NCI-H1105 (cell line): Measurements from ENCODE around the gene TSSK1B.
"Not testable (repeated sequence)": the region's sequence is repeated elsewhere in the genome, so short reads cannot be mapped to it uniquely, and the experiment has no call there.

ENCODE experiments used
- DNase-seq: peaks from one replicate; lab custom pipeline; 2025; lab: John Stamatoyannopoulos, UW

Gene TSSK1B

GRCh38 chr5:113434889-113435288, at the start of gene TSSK1B:
Gene TSSK1B, minus strand, starts transcription at chr5:113434989. Its CDS starts 150 bp downstream, at chr5:113434839.
- DNase-seq: no peak

- no peak for DNase-seq
Observed at GRCh38 chr5:113480243-113480642, 45.5 kb upstream of the TSSK1B start.

- no peak for DNase-seq
Observed at GRCh38 chr5:113478691-113479090, 43.9 kb upstream of the TSSK1B start.

GRCh38 chr5:113474100-113474728, 39.4 kb upstream of the TSSK1B start:
- no peak for DNase-seq

- no peak for DNase-seq
Observed at GRCh38 chr5:113463032-113463431, 28.2 kb upstream of the TSSK1B start.

GRCh38 chr5:113457106-113457505, 22.3 kb upstream of the TSSK1B start:
- DNase-seq: not testable (repeated sequence)

GRCh38 chr5:113452941-113453340, 18.2 kb upstream of the TSSK1B start:
- DNase-seq: no peak

- no peak for DNase-seq
Observed at GRCh38 chr5:113451797-113452196, 17.0 kb upstream of the TSSK1B start.

GRCh38 chr5:113450929-113451328, 16.1 kb upstream of the TSSK1B start:
- DNase-seq: no peak

GRCh38 chr5:113450462-113450861, 15.7 kb upstream of the TSSK1B start:
- no peak for DNase-seq

GRCh38 chr5:113448252-113448651, 13.5 kb upstream of the TSSK1B start:
- DNase-seq: no peak

- DNase-seq: no peak
Observed at GRCh38 chr5:113447498-113448050, 12.8 kb upstream of the TSSK1B start.

- DNase-seq: no peak
Observed at GRCh38 chr5:113446358-113446927, 11.7 kb upstream of the TSSK1B start.

- no peak for DNase-seq
Observed at GRCh38 chr5:113437111-113437510, 2.3 kb upstream of the TSSK1B start.

GRCh38 chr5:113435575-113435974, 786 bp upstream of the TSSK1B start:
- no peak for DNase-seq

- no peak for DNase-seq
Observed at GRCh38 chr5:113433862-113434612, 752 bp downstream of the TSSK1B start.

- DNase-seq: no peak
Observed at GRCh38 chr5:113433071-113433470, 1.7 kb downstream of the TSSK1B start.

- no peak for DNase-seq
Observed at GRCh38 chr5:113427871-113428574, 6.8 kb downstream of the TSSK1B start.

- DNase-seq: no peak
Observed at GRCh38 chr5:113425909-113426308, 8.9 kb downstream of the TSSK1B start.

- no peak for DNase-seq
Observed at GRCh38 chr5:113421693-113422092, 13.1 kb downstream of the TSSK1B start.

GRCh38 chr5:113405530-113405929, 29.3 kb downstream of the TSSK1B start:
- DNase-seq: no peak

- DNase-seq: no peak
Observed at GRCh38 chr5:113404269-113404668, 30.5 kb downstream of the TSSK1B start.
